MM.1S (cell line): ENCODE results near the gene LRCH2.

Source experiments
- EZH2 ChIP-seq: fragments of 300-600 bp; sonication (generic); optimal IDR thresholded peaks from 2 replicates; pipeline ENCODE3; 2017; ENCODE audit warnings: low read depth, mild to moderate bottlenecking, antibody characterized with exemption, low read length, mixed read lengths
- EZH2phosphoT487 ChIP-seq: fragments of 300-600 bp; sonication (generic); IDR thresholded peaks from 2 replicates; pipeline ENCODE4 v1.6.1; 2018; ENCODE audit warnings: antibody characterized with exemption, low read length
- TF ChIP-seq, protein P1 (sequence below): fragments of 300-600 bp; sonication (generic); IDR thresholded peaks from 2 replicates; pipeline ENCODE4 v1.5.1; 2016; ENCODE audit warnings: antibody characterized with exemption, low read length, mixed read lengths

DNA sequence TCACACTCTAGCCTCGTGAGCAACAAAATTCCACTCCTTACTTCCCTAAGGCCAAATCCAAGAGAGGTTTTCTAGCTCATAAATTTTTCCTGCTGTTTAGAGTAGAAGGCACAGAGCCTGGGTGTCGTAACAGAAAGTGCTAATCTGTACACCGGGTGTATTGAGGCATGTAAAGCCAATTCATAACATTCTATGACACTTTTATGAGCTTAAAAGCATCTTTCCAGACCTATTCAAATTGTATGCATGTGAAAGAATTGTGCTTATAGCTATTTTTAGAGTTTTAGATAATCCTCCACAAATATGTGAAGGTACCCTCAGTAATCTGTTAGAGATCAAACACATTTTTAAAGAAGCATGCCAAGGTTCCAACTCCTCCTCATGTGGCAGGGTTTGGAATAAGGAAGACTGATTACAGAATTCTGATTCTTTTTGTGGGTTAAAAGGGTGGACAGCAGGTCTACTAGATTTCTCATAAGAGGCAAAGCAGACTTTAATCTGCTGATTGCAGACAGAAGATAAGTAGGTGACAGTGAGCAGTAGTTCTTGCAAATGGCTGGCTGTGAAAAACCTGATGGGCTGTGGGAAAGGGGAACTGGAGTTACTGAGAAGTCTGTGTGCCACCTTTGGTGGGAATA lies 25.5 kb upstream of the LRCH2 start:
- no peak for TF ChIP-seq EZH2
- TF ChIP-seq, protein P1, sequence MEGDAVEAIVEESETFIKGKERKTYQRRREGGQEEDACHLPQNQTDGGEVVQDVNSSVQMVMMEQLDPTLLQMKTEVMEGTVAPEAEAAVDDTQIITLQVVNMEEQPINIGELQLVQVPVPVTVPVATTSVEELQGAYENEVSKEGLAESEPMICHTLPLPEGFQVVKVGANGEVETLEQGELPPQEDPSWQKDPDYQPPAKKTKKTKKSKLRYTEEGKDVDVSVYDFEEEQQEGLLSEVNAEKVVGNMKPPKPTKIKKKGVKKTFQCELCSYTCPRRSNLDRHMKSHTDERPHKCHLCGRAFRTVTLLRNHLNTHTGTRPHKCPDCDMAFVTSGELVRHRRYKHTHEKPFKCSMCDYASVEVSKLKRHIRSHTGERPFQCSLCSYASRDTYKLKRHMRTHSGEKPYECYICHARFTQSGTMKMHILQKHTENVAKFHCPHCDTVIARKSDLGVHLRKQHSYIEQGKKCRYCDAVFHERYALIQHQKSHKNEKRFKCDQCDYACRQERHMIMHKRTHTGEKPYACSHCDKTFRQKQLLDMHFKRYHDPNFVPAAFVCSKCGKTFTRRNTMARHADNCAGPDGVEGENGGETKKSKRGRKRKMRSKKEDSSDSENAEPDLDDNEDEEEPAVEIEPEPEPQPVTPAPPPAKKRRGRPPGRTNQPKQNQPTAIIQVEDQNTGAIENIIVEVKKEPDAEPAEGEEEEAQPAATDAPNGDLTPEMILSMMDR = no peak
- TF ChIP-seq EZH2phosphoT487 = no peak
